ENCODE results near the gene TMTC4.

TMTC4 gene

GRCh38 chr13:100604918-100605710 lies 69.5 kb downstream of the TMTC4 start:
- no peaks in the 10 kb centered on the region for H3K9me3 ChIP-seq (ENCODE audit: control insufficient read depth, low read length)
- TF ChIP-seq CTCF (IDR thresholded peaks at IDR 0.05): no peak

GRCh38 chr13:100602493-100603111 lies 72.0 kb downstream of the TMTC4 start:
- Histone ChIP-seq H3K9ac (no peak overlapping the region), H3K4me3 (ENCODE audit: low read depth, low read length) (no peak overlapping the region), H3K27ac (no peak overlapping the region), H3K79me2 (no peaks in the 10 kb centered on the region), H3K4me1 (no peaks in the 10 kb centered on the region), H3K4me2 (ENCODE audit: low read length) (no peak overlapping the region), H3K36me3 (ENCODE audit: control insufficient read depth, insufficient read depth, low read length) (no peaks in the 10 kb centered on the region), H3K9me3 (ENCODE audit: control insufficient read depth, low read length) (no peaks in the 10 kb centered on the region), H2AFZ (no peak overlapping the region), H3K27me3 (ENCODE audit: control insufficient read depth, insufficient read depth, low read length) (no peaks in the 10 kb centered on the region)
- TF ChIP-seq CTCF (IDR thresholded peaks at IDR 0.05): no peak

More at GRCh38 chr13:100604918-100605710, 69.5 kb downstream of the TMTC4 start:
- Histone ChIP-seq H3K4me3 (ENCODE audit: low read depth, low read length) (no peak overlapping the region), H3K4me1 (no peaks in the 10 kb centered on the region), H3K27me3 (ENCODE audit: control insufficient read depth, insufficient read depth, low read length) (no peaks in the 10 kb centered on the region), H3K36me3 (ENCODE audit: control insufficient read depth, insufficient read depth, low read length) (no peaks in the 10 kb centered on the region), H3K27ac (no peak overlapping the region), H3K4me2 (ENCODE audit: low read length) (no peak overlapping the region), H2AFZ (no peak overlapping the region), H3K9ac (no peak overlapping the region), H3K79me2 (no peaks in the 10 kb centered on the region)

- no peaks in the 10 kb centered on the region for H3K9me3 ChIP-seq (ENCODE audit: control insufficient read depth, low read length)
- no peaks in the 10 kb centered on the region for H3K36me3 ChIP-seq (ENCODE audit: control insufficient read depth, insufficient read depth, low read length)
- TF ChIP-seq CTCF (IDR thresholded peaks at IDR 0.05): no peak
- no peaks in the 10 kb centered on the region for H3K27me3 ChIP-seq (ENCODE audit: control insufficient read depth, insufficient read depth, low read length)
- H2AFZ ChIP-seq: no peak overlapping the region
- H3K79me2 ChIP-seq: no peaks in the 10 kb centered on the region
- no peaks in the 10 kb centered on the region for H3K4me1 ChIP-seq
- no peak overlapping the region for H3K4me2 ChIP-seq (ENCODE audit: low read length)
- H3K9ac ChIP-seq: no peak overlapping the region
- H3K27ac ChIP-seq: no peak overlapping the region
- no peak overlapping the region for H3K4me3 ChIP-seq (ENCODE audit: low read depth, low read length)
These were observed 72.9 kb downstream of the TMTC4 start for GRCh38 chr13:100601716-100602115.

GRCh38 chr13:100600915-100601314 lies 73.7 kb downstream of the TMTC4 start:
- no peaks in the 10 kb centered on the region for H3K4me1 ChIP-seq
- no peaks in the 10 kb centered on the region for H3K9me3 ChIP-seq (ENCODE audit: control insufficient read depth, low read length)
- no peak overlapping the region for H2AFZ ChIP-seq
- no peak overlapping the region for H3K9ac ChIP-seq
- TF ChIP-seq CTCF (IDR thresholded peaks at IDR 0.05): no peak
- H3K36me3 ChIP-seq (ENCODE audit: control insufficient read depth, insufficient read depth, low read length): no peaks in the 10 kb centered on the region
- no peak overlapping the region for H3K4me3 ChIP-seq (ENCODE audit: low read depth, low read length)
- H3K27me3 ChIP-seq (ENCODE audit: control insufficient read depth, insufficient read depth, low read length): no peaks in the 10 kb centered on the region
- H3K4me2 ChIP-seq (ENCODE audit: low read length): no peak overlapping the region
- no peak overlapping the region for H3K27ac ChIP-seq
- H3K79me2 ChIP-seq: no peaks in the 10 kb centered on the region

Data from parathyroid adenoma (tissue), 2 donors.